Measurements from ENCODE around the gene VSIG1.

The VSIG1 gene

DNA sequence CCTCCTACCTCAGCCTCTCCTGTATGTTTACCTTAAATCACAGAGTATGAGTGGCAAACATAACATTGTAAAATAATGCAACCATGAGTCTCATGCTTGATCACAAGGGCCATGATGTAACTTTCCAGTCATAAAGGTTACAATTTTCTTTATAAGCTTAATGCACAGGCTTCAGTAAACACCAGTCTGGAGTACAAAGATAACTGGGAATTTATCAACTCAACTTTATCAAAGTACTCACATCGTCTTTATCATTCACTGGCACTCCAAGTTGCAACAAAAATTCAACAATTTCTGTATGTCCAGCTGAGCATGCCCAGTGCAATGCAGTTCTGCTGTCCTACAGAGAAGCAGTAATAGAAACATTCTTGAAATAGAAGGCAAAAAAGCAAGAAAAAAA lies 43.6 kb downstream of the VSIG1 start:
- H3K9ac ChIP-seq (ENCODE audit: low read length), result no peak overlapping the region
- no peak overlapping the region for H2AFZ ChIP-seq (ENCODE audit: low read depth, low read length)
- H3K4me1 ChIP-seq (ENCODE audit: control insufficient read depth, insufficient read depth, low read depth, low read length), result no peaks in the 10 kb centered on the region
- no peak overlapping the region for H4K8ac ChIP-seq (ENCODE audit: low read length)
- H2AK5ac ChIP-seq (ENCODE audit: low read length, severe bottlenecking), result no peak overlapping the region
- H2BK15ac ChIP-seq (ENCODE audit: low read depth, poor library complexity, severe bottlenecking), result no peak overlapping the region
- no peak overlapping the region for H2BK12ac ChIP-seq (ENCODE audit: low read length in 2 of 2)
- H3K4me3 ChIP-seq (ENCODE audit: insufficient read depth in 1 of 2, low read depth in 1 of 2, low read length in 2 of 2), result no peak overlapping the region
- H3K79me1 ChIP-seq (replicated peaks; ENCODE audit: low read length, poor library complexity, severe bottlenecking), result no peaks in the 10 kb centered on the region
- H4K91ac ChIP-seq (ENCODE audit: low read length), result no peak overlapping the region
- WGBS, result 100% methylated on average over 1 of the region's 1 CpG
- no peak overlapping the region for H2BK120ac ChIP-seq (ENCODE audit: low read depth, low read length)
- H3K9me3 ChIP-seq (ENCODE audit: control insufficient read depth, low read length), result no peaks in the 10 kb centered on the region
- H3K27me3 ChIP-seq (ENCODE audit: control insufficient read depth in 1 of 2, insufficient read depth in 1 of 2, low read length in 2 of 2), result no peaks in the 10 kb centered on the region
- no peak overlapping the region for H3K4me2 ChIP-seq (ENCODE audit: low read length, poor library complexity, severe bottlenecking)
- no peak overlapping the region for H3K18ac ChIP-seq (ENCODE audit: low read depth in 1 of 2, low read length in 2 of 2)
- no peak overlapping the region for H3K14ac ChIP-seq (ENCODE audit: low read length in 2 of 2)
- no peak overlapping the region for H3K4ac ChIP-seq (ENCODE audit: low read depth in 1 of 2, low read length in 2 of 2)
- no peak overlapping the region for H2BK5ac ChIP-seq (ENCODE audit: low read depth, low read length, poor library complexity, severe bottlenecking)
- DNase-seq, result no peak
- H3K23ac ChIP-seq (ENCODE audit: low read length in 2 of 2), result no peak overlapping the region
- peaks cover 0 to 39% of the 10 kb centered on the region in 2 experiments for H3K36me3 ChIP-seq (ENCODE audit: control insufficient read depth in 1 of 2, insufficient read depth in 2 of 2, low read depth in 1 of 2, low read length in 2 of 2)
- H3K27ac ChIP-seq (ENCODE audit: low read length, poor library complexity, severe bottlenecking), result no peak overlapping the region

- H3K9ac ChIP-seq (ENCODE audit: low read length), result peak overlapping the region; percentile 89
- H3K79me1 ChIP-seq (replicated peaks; ENCODE audit: low read length, poor library complexity, severe bottlenecking), result no peaks in the 10 kb centered on the region
- no peak overlapping the region for H2BK12ac ChIP-seq (ENCODE audit: low read length in 2 of 2)
- no peaks in the 10 kb centered on the region for H3K4me1 ChIP-seq (ENCODE audit: control insufficient read depth, insufficient read depth, low read depth, low read length)
- no peak overlapping the region for H3K18ac ChIP-seq (ENCODE audit: low read depth in 1 of 2, low read length in 2 of 2)
- H2AK5ac ChIP-seq (ENCODE audit: low read length, severe bottlenecking), result no peak overlapping the region
- 0% methylated on average over 12 of the region's 20 CpGs for WGBS
- peak overlapping the region; percentile 66 to 85 for H3K4me3 ChIP-seq (ENCODE audit: insufficient read depth in 1 of 2, low read depth in 1 of 2, low read length in 2 of 2)
- H3K23ac ChIP-seq (ENCODE audit: low read length in 2 of 2), result no peak overlapping the region
- no peak overlapping the region for H3K14ac ChIP-seq (ENCODE audit: low read length in 2 of 2)
- H3K4ac ChIP-seq (ENCODE audit: low read depth in 1 of 2, low read length in 2 of 2), result no peak overlapping the region
- no peaks in the 10 kb centered on the region for H3K9me3 ChIP-seq (ENCODE audit: control insufficient read depth, low read length)
- H2BK120ac ChIP-seq (ENCODE audit: low read depth, low read length), result no peak overlapping the region
- peaks cover 0 to 25% of the 10 kb centered on the region in 2 experiments for H3K36me3 ChIP-seq (ENCODE audit: control insufficient read depth in 1 of 2, insufficient read depth in 2 of 2, low read depth in 1 of 2, low read length in 2 of 2)
- H4K8ac ChIP-seq (ENCODE audit: low read length), result no peak overlapping the region
- H2AFZ ChIP-seq (ENCODE audit: low read depth, low read length), result no peak overlapping the region
- no peak overlapping the region for H2BK15ac ChIP-seq (ENCODE audit: low read depth, poor library complexity, severe bottlenecking)
- H4K91ac ChIP-seq (ENCODE audit: low read length), result no peak overlapping the region
- no peaks in the 10 kb centered on the region for H3K27me3 ChIP-seq (ENCODE audit: control insufficient read depth in 1 of 2, insufficient read depth in 1 of 2, low read length in 2 of 2)
- peak overlapping the region; percentile 68 for H3K4me2 ChIP-seq (ENCODE audit: low read length, poor library complexity, severe bottlenecking)
- peak; percentile 80 for DNase-seq
- H3K27ac ChIP-seq (ENCODE audit: low read length, poor library complexity, severe bottlenecking), result peak overlapping the region; percentile 88
- H2BK5ac ChIP-seq (ENCODE audit: low read depth, low read length, poor library complexity, severe bottlenecking), result no peak overlapping the region
These were observed 45.8 kb downstream of the VSIG1 start for GRCh38 chrX:108090491-108091263.

DNA sequence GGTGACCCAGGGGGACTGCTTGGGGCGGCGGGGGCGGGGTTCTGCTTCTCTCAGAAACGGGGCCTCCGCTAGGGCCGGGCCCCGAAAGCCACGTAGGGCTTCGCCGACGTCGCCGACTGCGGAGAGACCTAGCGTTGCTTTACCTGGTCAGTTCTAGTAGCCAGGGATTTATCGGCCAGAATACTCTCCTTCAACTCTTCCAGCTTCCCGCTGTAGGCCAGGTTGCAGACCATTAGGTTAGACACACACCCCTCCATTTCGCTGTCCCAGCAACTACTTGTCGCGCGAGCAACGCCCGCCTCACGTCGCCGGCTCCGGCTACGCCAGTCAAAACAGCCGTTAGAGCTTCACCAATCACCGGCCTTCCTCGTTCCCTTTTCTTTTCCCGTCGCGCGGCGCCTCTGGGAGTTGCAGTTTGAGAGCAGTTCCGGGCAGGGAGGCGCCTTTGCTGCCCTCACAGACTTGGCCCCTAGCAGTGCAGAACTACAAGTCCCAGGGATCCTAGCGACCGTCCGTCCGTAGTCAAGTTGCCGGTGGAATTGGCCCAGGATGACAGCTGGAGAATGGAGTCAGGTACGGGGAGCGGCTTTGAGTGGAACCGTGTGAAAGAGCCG lies 46.5 kb downstream of the VSIG1 start, which contains the start of the genes ATG4A and PSMD10:
Gene ATG4A (plus strand): TSS at position 515 of the 614 bp plus-strand sequence. CDS start 49 bp downstream, at position 564.
Gene PSMD10 (minus strand): TSS at position 279 of the 614 bp plus-strand sequence. CDS start 22 bp downstream, at position 257.
- H4K91ac ChIP-seq (ENCODE audit: low read length), result no peak within 1 kb of the TSS
- H2AFZ ChIP-seq (ENCODE audit: low read depth, low read length), result peak within 1 kb of the TSS; percentile 39
- peak within 1 kb of the TSS; percentile 34 to 71 for H3K18ac ChIP-seq (ENCODE audit: low read depth in 1 of 2, low read length in 2 of 2)
- H2AK5ac ChIP-seq (ENCODE audit: low read length, severe bottlenecking), result no peak within 1 kb of the TSS
- peak; percentile 97 for DNase-seq
- H3K4me3 ChIP-seq (ENCODE audit: insufficient read depth in 1 of 2, low read depth in 1 of 2, low read length in 2 of 2), result peak within 1 kb of the TSS; percentile 67 to 85
- peak within 1 kb of the TSS; percentile 30 for H4K8ac ChIP-seq (ENCODE audit: low read length)
- peak within 1 kb of the TSS in 1 of 2 experiments; percentile 38 for H3K4ac ChIP-seq (ENCODE audit: low read depth in 1 of 2, low read length in 2 of 2)
- no peak within 1 kb of the TSS for H3K14ac ChIP-seq (ENCODE audit: low read length in 2 of 2)
- H3K4me1 ChIP-seq (ENCODE audit: control insufficient read depth, insufficient read depth, low read depth, low read length), result no peaks in the 10 kb centered on the region
- H2BK15ac ChIP-seq (ENCODE audit: low read depth, poor library complexity, severe bottlenecking), result no peak within 1 kb of the TSS
- no peak within 1 kb of the TSS for H3K23ac ChIP-seq (ENCODE audit: low read length in 2 of 2)
- 1% methylated on average over 37 of the region's 47 CpGs for WGBS
- H2BK5ac ChIP-seq (ENCODE audit: low read depth, low read length, poor library complexity, severe bottlenecking), result no peak within 1 kb of the TSS
- H3K79me1 ChIP-seq (replicated peaks; ENCODE audit: low read length, poor library complexity, severe bottlenecking), result no peaks in the 10 kb centered on the region
- no peak within 1 kb of the TSS for H2BK120ac ChIP-seq (ENCODE audit: low read depth, low read length)
- peak within 1 kb of the TSS in 1 of 2 experiments; percentile 31 for H2BK12ac ChIP-seq (ENCODE audit: low read length in 2 of 2)
- no peaks in the 10 kb centered on the region for H3K9me3 ChIP-seq (ENCODE audit: control insufficient read depth, low read length)
- H3K27me3 ChIP-seq (ENCODE audit: control insufficient read depth in 1 of 2, insufficient read depth in 1 of 2, low read length in 2 of 2), result no peaks in the 10 kb centered on the region
- H3K36me3 ChIP-seq (ENCODE audit: control insufficient read depth in 1 of 2, insufficient read depth in 2 of 2, low read depth in 1 of 2, low read length in 2 of 2), result peaks cover 0 to 20% of the 10 kb centered on the region in 2 experiments
- H3K4me2 ChIP-seq (ENCODE audit: low read length, poor library complexity, severe bottlenecking), result peak within 1 kb of the TSS; percentile 92
- H3K27ac ChIP-seq (ENCODE audit: low read length, poor library complexity, severe bottlenecking), result peak within 1 kb of the TSS; percentile 88
- peak within 1 kb of the TSS; percentile 89 for H3K9ac ChIP-seq (ENCODE audit: low read length)

GRCh38 chrX:108091878-108092291 lies 47.0 kb downstream of the VSIG1 start:
- peak overlapping the region; percentile 67 to 85 for H3K4me3 ChIP-seq (ENCODE audit: insufficient read depth in 1 of 2, low read depth in 1 of 2, low read length in 2 of 2)
- H3K4me1 ChIP-seq (ENCODE audit: control insufficient read depth, insufficient read depth, low read depth, low read length), result no peaks in the 10 kb centered on the region
- no peaks in the 10 kb centered on the region for H3K9me3 ChIP-seq (ENCODE audit: control insufficient read depth, low read length)
- no peak overlapping the region for H3K14ac ChIP-seq (ENCODE audit: low read length in 2 of 2)
- peaks cover 0 to 16% of the 10 kb centered on the region in 2 experiments for H3K36me3 ChIP-seq (ENCODE audit: control insufficient read depth in 1 of 2, insufficient read depth in 2 of 2, low read depth in 1 of 2, low read length in 2 of 2)
- no peak overlapping the region for H3K27ac ChIP-seq (ENCODE audit: low read length, poor library complexity, severe bottlenecking)
- H3K27me3 ChIP-seq (ENCODE audit: control insufficient read depth in 1 of 2, insufficient read depth in 1 of 2, low read length in 2 of 2), result peaks cover 0 to 2% of the 10 kb centered on the region in 2 experiments
- H2BK120ac ChIP-seq (ENCODE audit: low read depth, low read length), result no peak overlapping the region
- H2AK5ac ChIP-seq (ENCODE audit: low read length, severe bottlenecking), result no peak overlapping the region
- peak overlapping the region in 1 of 2 experiments; percentile 34 for H3K18ac ChIP-seq (ENCODE audit: low read depth in 1 of 2, low read length in 2 of 2)
- no peaks in the 10 kb centered on the region for H3K79me1 ChIP-seq (replicated peaks; ENCODE audit: low read length, poor library complexity, severe bottlenecking)
- H3K9ac ChIP-seq (ENCODE audit: low read length), result peak overlapping the region; percentile 87
- WGBS, result 4% methylated on average over 14 of the region's 15 CpGs
- no peak overlapping the region for H2BK5ac ChIP-seq (ENCODE audit: low read depth, low read length, poor library complexity, severe bottlenecking)
- H3K23ac ChIP-seq (ENCODE audit: low read length in 2 of 2), result no peak overlapping the region
- peak overlapping the region; percentile 39 for H2AFZ ChIP-seq (ENCODE audit: low read depth, low read length)
- peak; percentile 1 for DNase-seq
- H4K91ac ChIP-seq (ENCODE audit: low read length), result no peak overlapping the region
- H3K4ac ChIP-seq (ENCODE audit: low read depth in 1 of 2, low read length in 2 of 2), result no peak overlapping the region
- H3K4me2 ChIP-seq (ENCODE audit: low read length, poor library complexity, severe bottlenecking), result peak overlapping the region; percentile 92
- no peak overlapping the region for H2BK15ac ChIP-seq (ENCODE audit: low read depth, poor library complexity, severe bottlenecking)
- H4K8ac ChIP-seq (ENCODE audit: low read length), result peak overlapping the region; percentile 30
- H2BK12ac ChIP-seq (ENCODE audit: low read length in 2 of 2), result peak overlapping the region in 1 of 2 experiments; percentile 31

Data from mesenchymal stem cell (in vitro differentiated cells and primary cell).